CD14-positive monocyte (primary cell): ENCODE results near the gene GZMB. TPM values are rescaled to one million over a fixed set of nuclear protein-coding genes. Genes with fewer than 3 reads are reported as not detected.

Experiments used
- DNase-seq, 3 donors: peaks; one replicate each; pipeline ENCODE4 v3.0.0-alpha.2; 2011 to 2022
- H2AFZ ChIP-seq: 2 replicates; pipeline ENCODE4 v1.6.0; 2012; ENCODE audit warnings: mild to moderate bottlenecking, low read depth, low read length, inconsistent platforms; ENCODE audit not compliant: insufficient read depth, poor library complexity, severe bottlenecking
- H3K27ac ChIP-seq, 2 donors: 1 replicate in 1 of 2; 2 replicates in 1 of 2; pipeline ENCODE4 v1.5.1; 2012 to 2013; ENCODE audit warnings: low read length in 2 of 2, control low read depth in 1 of 2, inconsistent platforms in 1 of 2, low read depth in 1 of 2, mild to moderate bottlenecking in 1 of 2
- H3K27me3 ChIP-seq, 2 donors: one replicate each; pipeline versions ENCODE4 v1.6.0 to v1.6.1; 2011 to 2013; ENCODE audit warnings: low read length in 2 of 2; ENCODE audit not compliant: control insufficient read depth in 2 of 2, insufficient read depth in 2 of 2
- H3K36me3 ChIP-seq, 2 donors: replicated peaks in 1 of 2; 1 replicate in 1 of 2; 2 replicates in 1 of 2; pipeline versions ENCODE4 v1.5.1 to v1.6.1; 2012 to 2013; ENCODE audit warnings: low read length in 2 of 2, control low read depth in 1 of 2, inconsistent platforms in 1 of 2, mild to moderate bottlenecking in 1 of 2; ENCODE audit not compliant: insufficient read depth in 2 of 2, control insufficient read depth in 1 of 2
- H3K4me1 ChIP-seq, 2 donors: 1 replicate in 1 of 2; 2 replicates in 1 of 2; pipeline versions ENCODE4 v1.5.1 to v1.6.1; 2012 to 2013; ENCODE audit warnings: low read length in 2 of 2, control low read depth in 1 of 2, inconsistent platforms in 1 of 2, mild to moderate bottlenecking in 1 of 2, moderate library complexity in 1 of 2; ENCODE audit not compliant: insufficient read depth in 2 of 2, control insufficient read depth in 1 of 2
- H3K4me2 ChIP-seq: replicated peaks from 2 replicates; pipeline ENCODE3; 2012; ENCODE audit warnings: low read length, moderate library complexity, mild to moderate bottlenecking; ENCODE audit not compliant: poor library complexity, severe bottlenecking; ENCODE audit errors: extremely low read depth
- H3K4me3 ChIP-seq, 3 experiments: fragments of 200-600 bp in 1 of 3; sonication (generic) in 1 of 3; replicated peaks in 1 of 3; 1 replicate in 2 of 3; 2 replicates in 1 of 3; pipeline ENCODE4 v1.5.1; 2011 to 2013; ENCODE audit warnings: low read length in 3 of 3, mild to moderate bottlenecking in 3 of 3, control low read depth in 2 of 3, low read depth in 2 of 3, inconsistent platforms in 1 of 3, moderate library complexity in 1 of 3
- H3K79me2 ChIP-seq: 2 replicates; pipeline ENCODE4 v1.6.0; 2012; ENCODE audit warnings: mild to moderate bottlenecking, control low read depth, inconsistent platforms, low read length, moderate library complexity; ENCODE audit not compliant: insufficient read depth
- H3K9ac ChIP-seq: 2 replicates; pipeline ENCODE4 v1.6.0; 2017; ENCODE audit warnings: low read length, mild to moderate bottlenecking; ENCODE audit not compliant: insufficient read depth, poor library complexity, severe bottlenecking
- H3K9me3 ChIP-seq, 2 donors: replicated peaks in 1 of 2; 1 replicate in 1 of 2; 2 replicates in 1 of 2; pipeline versions ENCODE4 v1.5.1 to v1.6.1; 2012 to 2013; ENCODE audit warnings: low read length in 2 of 2, control low read depth in 1 of 2; ENCODE audit not compliant: control insufficient read depth in 1 of 2, insufficient read depth in 1 of 2
- H4K20me1 ChIP-seq: 2 replicates; pipeline ENCODE4 v1.6.0; 2012; ENCODE audit warnings: mild to moderate bottlenecking, low read length, control low read depth, moderate library complexity; ENCODE audit not compliant: insufficient read depth
- H3K27ac Mint-ChIP-seq, 7 donors: one replicate each; pipeline ENCODE4 v1.8.0; 2020; ENCODE audit warnings: mild to moderate bottlenecking in 7 of 7, mixed read lengths in 7 of 7, moderate library complexity in 6 of 7, inconsistent platforms in 2 of 7
- H3K27me3 Mint-ChIP-seq, 3 donors: one replicate each; pipeline ENCODE4 v1.8.0; 2021 to 2022; ENCODE audit warnings: low read depth in 3 of 3, mild to moderate bottlenecking in 3 of 3, mixed read lengths in 3 of 3, moderate library complexity in 3 of 3, inconsistent platforms in 1 of 3
- H3K36me3 Mint-ChIP-seq, 2 donors: one replicate each; pipeline ENCODE4 v1.8.0; 2020; ENCODE audit warnings: mixed read lengths in 2 of 2, inconsistent platforms in 1 of 2, mild to moderate bottlenecking in 1 of 2
- H3K4me1 Mint-ChIP-seq: one replicate; pipeline ENCODE4 v1.8.0; 2020; ENCODE audit warnings: mild to moderate bottlenecking, mixed read lengths
- H3K4me3 Mint-ChIP-seq, 2 donors: one replicate each; pipeline ENCODE4 v1.8.0; 2020; ENCODE audit warnings: mild to moderate bottlenecking in 2 of 2, mixed read lengths in 2 of 2, moderate library complexity in 1 of 2
- H3K9me3 Mint-ChIP-seq, 7 donors: one replicate each; pipeline ENCODE4 v1.8.0; 2020 to 2022; ENCODE audit warnings: mixed read lengths in 7 of 7, mild to moderate bottlenecking in 6 of 7, moderate library complexity in 6 of 7, inconsistent platforms in 2 of 7
- CTCF ChIP-seq: fragments of 200-600 bp; IDR thresholded peaks from one replicate; pipeline ENCODE4 v1.8.0; 2022; ENCODE audit warnings: antibody characterized with exemption, mild to moderate bottlenecking
- WGBS: methylation state at CpG from one replicate; pipeline ENCODE4 v1.1.5; 2013; ENCODE audit warnings: missing lambda C conversion rate; ENCODE audit not compliant: insufficient coverage; 5-methylcytosine and 5-hydroxymethylcytosine counted together
- intact Hi-C, 2 donors: fragments of 100-400 bp; cut with micrococcal nuclease; formaldehyde crosslinking; loops; one replicate each; pipeline versions ENCODE4 v1.15.0 to v1.15.1; 2023
- polyA plus RNA-seq, 3 donors: library from polyadenylated mRNA; depleted of rRNA in 1 of 3; unstranded in 2 of 3; stranded (reverse) in 1 of 3; fragments of 300-500 nt in 2 of 3; fragments of >200 nt in 1 of 3; fragmentation: Illumina TruSeq in 2 of 3; gene quantifications; 1 replicate in 2 of 3; 2 replicates in 1 of 3; pipeline ENCODE4 v1.2.3, GENCODE V29; 2012 to 2021

The GZMB gene
- polyA plus RNA-seq, 3 donors = 1.0 to 1.3 TPM; not detected in 1

- 100% methylated on average over 3 of the region's 4 CpGs for WGBS
- peaks cover 2% of the 10 kb centered on the region for H3K4me1 Mint-ChIP-seq
These were observed 1.7 kb downstream of the GZMB start for GRCh38 chr14:24632336-24632735.

GRCh38 chr14:24631749-24632335, 2.1 kb downstream of the GZMB start:
- Mint-ChIP-seq H3K27ac (no peak overlapping the region), H3K27me3 (peaks cover 0 to 3% (median 2%) of the 10 kb centered on the region in 3 donors), H3K9me3 (peaks cover 0 to 4% (median 0%) of the 10 kb centered on the region in 7 donors), H3K4me3 (peak overlapping the region in 1 of 2 donors; percentile 35), H3K4me1 (peaks cover 2% of the 10 kb centered on the region), H3K36me3 (no peaks in the 10 kb centered on the region)
- Histone ChIP-seq H2AFZ (no peak overlapping the region), H3K4me2 (no peak overlapping the region), H3K9ac (no peak overlapping the region), H3K9me3 (no peaks in the 10 kb centered on the region), H3K4me1 (no peaks in the 10 kb centered on the region), H3K79me2 (no peaks in the 10 kb centered on the region), H3K36me3 (no peaks in the 10 kb centered on the region), H3K27me3 (no peaks in the 10 kb centered on the region), H4K20me1 (no peaks in the 10 kb centered on the region), H3K4me3 (no peak overlapping the region), H3K27ac (no peak overlapping the region)
- DNase-seq = no peak
- no peak for TF ChIP-seq CTCF
- WGBS = 100% methylated on average over 3 of the region's 11 CpGs
- intact Hi-C loops = no loop called here

More at GRCh38 chr14:24632336-24632735, 1.7 kb downstream of the GZMB start:
- Histone ChIP-seq H3K4me3 (no peak overlapping the region), H3K4me1 (no peaks in the 10 kb centered on the region), H3K4me2 (no peak overlapping the region), H3K36me3 (no peaks in the 10 kb centered on the region), H3K27ac (no peak overlapping the region), H4K20me1 (no peaks in the 10 kb centered on the region), H3K9ac (no peak overlapping the region), H3K9me3 (no peaks in the 10 kb centered on the region), H2AFZ (no peak overlapping the region), H3K79me2 (no peaks in the 10 kb centered on the region), H3K27me3 (no peaks in the 10 kb centered on the region)
- H3K27ac Mint-ChIP-seq = peak overlapping the region in 1 of 7 donors; percentile 46
- DNase-seq = no peak
- TF ChIP-seq CTCF = no peak
- no peaks in the 10 kb centered on the region for H3K36me3 Mint-ChIP-seq
- H3K4me3 Mint-ChIP-seq = no peak overlapping the region
- peaks cover 0 to 3% (median 2%) of the 10 kb centered on the region in 3 donors for H3K27me3 Mint-ChIP-seq
- intact Hi-C loops = no loop called here
- peaks cover 0 to 2% (median 0%) of the 10 kb centered on the region in 7 donors for H3K9me3 Mint-ChIP-seq
